ENCODE measurements around the gene CCDC188. TPM values are rescaled to one million over a fixed set of nuclear protein-coding genes. Genes with fewer than 3 reads are reported as not detected.

Gene CCDC188
- total RNA-seq, 1 experiment from 2014 or later = not detected

GRCh38 chr22:20116951-20117632, 33.8 kb downstream of the CCDC188 start, which contains the start of gene TRMT2A (continued):
- TF ChIP-seq, protein P1, sequence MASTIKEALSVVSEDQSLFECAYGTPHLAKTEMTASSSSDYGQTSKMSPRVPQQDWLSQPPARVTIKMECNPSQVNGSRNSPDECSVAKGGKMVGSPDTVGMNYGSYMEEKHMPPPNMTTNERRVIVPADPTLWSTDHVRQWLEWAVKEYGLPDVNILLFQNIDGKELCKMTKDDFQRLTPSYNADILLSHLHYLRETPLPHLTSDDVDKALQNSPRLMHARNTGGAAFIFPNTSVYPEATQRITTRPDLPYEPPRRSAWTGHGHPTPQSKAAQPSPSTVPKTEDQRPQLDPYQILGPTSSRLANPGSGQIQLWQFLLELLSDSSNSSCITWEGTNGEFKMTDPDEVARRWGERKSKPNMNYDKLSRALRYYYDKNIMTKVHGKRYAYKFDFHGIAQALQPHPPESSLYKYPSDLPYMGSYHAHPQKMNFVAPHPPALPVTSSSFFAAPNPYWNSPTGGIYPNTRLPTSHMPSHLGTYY (CRISPR knock-in tag; IDR thresholded peaks at IDR 0.05) = no peak
- no peak for TF ChIP-seq ZNF416 (CRISPR knock-in tag; IDR thresholded peaks at IDR 0.05)
- TF ChIP-seq ATF2 (CRISPR knock-in tag; IDR thresholded peaks at IDR 0.05; ENCODE audit: borderline replicate concordance, low read depth) = no peak
- peak; percentile 92 for TF ChIP-seq SP1 (CRISPR knock-in tag; conservative IDR thresholded peaks at IDR 0.05)
- peak; percentile 65; the same call in 1 of the 2 replicates for TF ChIP-seq SMAD3 (CRISPR knock-in tag; IDR thresholded peaks at IDR 0.05; ENCODE audit: borderline replicate concordance)
- no peak for TF ChIP-seq IRF1 (CRISPR knock-in tag; IDR thresholded peaks at IDR 0.05)
- peak; percentile 78 for TF ChIP-seq GABPB1 (CRISPR knock-in tag; IDR thresholded peaks at IDR 0.05)
- TF ChIP-seq ARID4B (CRISPR knock-in tag; IDR thresholded peaks at IDR 0.05; ENCODE audit: borderline replicate concordance) = peak; percentile 87; the same call in 1 of the 2 replicates
- TF ChIP-seq USF1 (CRISPR knock-in tag; IDR thresholded peaks at IDR 0.05) = peak; percentile 67; the same call in 1 of the 2 replicates
- TF ChIP-seq NFYB (CRISPR knock-in tag; conservative IDR thresholded peaks at IDR 0.05; ENCODE audit: low read depth) = peak; percentile 47; the same call in 1 of the 2 replicates
- TF ChIP-seq AR (CRISPR knock-in tag; IDR thresholded peaks at IDR 0.05) = no peak
- TF ChIP-seq CBFB (CRISPR knock-in tag; IDR thresholded peaks at IDR 0.05; ENCODE audit: low read depth) = no peak
- no peak for TF ChIP-seq TCF7 (CRISPR knock-in tag; IDR thresholded peaks at IDR 0.05; ENCODE audit: low read depth)
- peak; percentile 82 for TF ChIP-seq TEAD1 (CRISPR knock-in tag; IDR thresholded peaks at IDR 0.05)
- no peak for TF ChIP-seq TP53 (CRISPR knock-in tag; IDR thresholded peaks at IDR 0.05)
- TF ChIP-seq FOXP1 (CRISPR knock-in tag; IDR thresholded peaks at IDR 0.05; ENCODE audit: borderline replicate concordance) = peak; percentile 41; the same call in 1 of the 2 replicates
- peak; percentile 21; the same call in 1 of the 2 replicates for TF ChIP-seq FOXP4 (CRISPR knock-in tag; IDR thresholded peaks at IDR 0.05)
- TF ChIP-seq ETV6 (CRISPR knock-in tag; IDR thresholded peaks at IDR 0.05) = peak; percentile 97
- TF ChIP-seq CTCF (IDR thresholded peaks at IDR 0.05) = no peak
- no peak for TF ChIP-seq JUN (CRISPR knock-in tag; IDR thresholded peaks at IDR 0.05)
- TF ChIP-seq, protein P2, sequence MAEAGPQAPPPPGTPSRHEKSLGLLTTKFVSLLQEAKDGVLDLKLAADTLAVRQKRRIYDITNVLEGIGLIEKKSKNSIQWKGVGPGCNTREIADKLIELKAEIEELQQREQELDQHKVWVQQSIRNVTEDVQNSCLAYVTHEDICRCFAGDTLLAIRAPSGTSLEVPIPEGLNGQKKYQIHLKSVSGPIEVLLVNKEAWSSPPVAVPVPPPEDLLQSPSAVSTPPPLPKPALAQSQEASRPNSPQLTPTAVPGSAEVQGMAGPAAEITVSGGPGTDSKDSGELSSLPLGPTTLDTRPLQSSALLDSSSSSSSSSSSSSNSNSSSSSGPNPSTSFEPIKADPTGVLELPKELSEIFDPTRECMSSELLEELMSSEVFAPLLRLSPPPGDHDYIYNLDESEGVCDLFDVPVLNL (CRISPR knock-in tag; IDR thresholded peaks at IDR 0.05; ENCODE audit: borderline replicate concordance, low read depth) = peak; percentile 97

Data from WTC11 (cell line).